NCI-H82 treated with DMSO at 0.1 percent for 48 hours (cell line): ENCODE results near the gene TAS2R42.

Source experiments
- DNase-seq: peaks from one replicate; lab custom pipeline; 2025; ENCODE audit not compliant: unreplicated experiment; lab: John Stamatoyannopoulos, UW

The TAS2R42 gene

GRCh38 chr12:11186837-11187236 is at the start of gene TAS2R42:
Gene TAS2R42, minus strand, starts transcription at chr12:11186937. Its CDS starts 0 bp downstream, at chr12:11186937.
- no peak for DNase-seq

- no peak for DNase-seq
Measured at GRCh38 chr12:11233532-11233931, 46.8 kb upstream of the TAS2R42 start.

DNA sequence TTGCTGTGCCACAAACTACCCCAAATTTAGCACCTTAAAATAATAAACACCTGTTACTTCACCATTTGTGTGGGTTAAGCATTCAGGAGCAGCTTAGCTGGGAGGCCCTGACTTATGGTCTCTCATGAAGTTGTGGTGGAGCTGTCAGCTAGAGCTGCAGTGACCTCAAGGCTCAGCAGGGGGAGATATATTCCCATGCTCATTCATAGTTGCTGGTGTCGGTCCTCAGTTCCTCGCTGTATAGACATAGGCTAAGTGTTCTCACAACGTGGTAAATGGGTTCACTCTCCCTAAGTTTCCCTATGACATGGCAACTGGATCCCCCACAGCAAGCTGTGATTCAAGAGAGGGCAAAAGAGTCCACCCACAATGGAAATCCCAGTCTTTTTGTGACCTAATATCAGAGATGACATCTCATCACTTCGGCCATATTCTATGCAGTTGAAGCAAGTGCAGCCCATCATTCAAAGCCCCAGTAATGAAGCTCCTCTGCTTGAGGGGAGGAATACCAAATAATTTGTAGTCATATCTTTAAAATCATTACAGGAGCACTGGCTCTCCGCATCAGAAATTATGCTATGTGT is 41.7 kb upstream of the TAS2R42 start:
- DNase-seq, result peak; percentile 4

- DNase-seq, result no peak
Measured at GRCh38 chr12:11227373-11227772, 40.6 kb upstream of the TAS2R42 start.

DNA sequence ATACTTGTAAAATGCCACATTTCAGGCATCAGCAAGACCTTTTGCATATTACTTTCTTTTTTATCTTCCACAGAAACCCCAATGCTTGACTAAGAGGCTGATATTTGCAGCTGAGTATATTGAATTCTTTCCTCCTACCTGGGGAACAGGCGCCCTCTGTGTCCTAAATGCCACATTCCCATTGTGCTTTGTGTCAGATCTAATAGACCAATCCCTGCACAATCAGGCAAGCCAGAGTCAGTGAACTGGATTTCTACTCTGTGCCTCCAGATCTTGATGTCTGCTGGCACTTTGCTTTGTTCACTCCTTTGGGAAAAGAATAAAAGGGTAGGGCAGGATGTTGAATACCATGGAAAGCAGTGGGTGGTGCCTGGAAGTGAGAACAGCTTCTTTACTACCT is 22.4 kb upstream of the TAS2R42 start:
- no peak for DNase-seq

DNA sequence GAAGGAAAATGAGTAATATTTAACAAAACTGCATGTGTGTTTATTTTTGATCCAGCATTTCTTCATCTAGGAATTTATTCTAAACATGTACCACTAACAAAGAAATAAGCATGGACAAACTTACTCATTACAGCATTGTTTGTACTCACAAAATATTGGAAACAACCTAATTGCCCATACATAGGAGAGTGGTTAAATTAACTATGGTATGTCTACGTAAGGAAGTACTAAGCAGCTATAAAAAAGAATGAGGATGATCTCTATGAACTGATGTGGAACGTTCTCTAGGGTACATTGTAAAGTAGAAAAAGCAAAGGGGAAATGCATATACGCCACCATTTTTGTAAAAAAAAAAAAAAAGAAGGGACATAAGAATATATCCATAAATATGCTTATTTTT is 17.4 kb upstream of the TAS2R42 start:
- no peak for DNase-seq

DNA sequence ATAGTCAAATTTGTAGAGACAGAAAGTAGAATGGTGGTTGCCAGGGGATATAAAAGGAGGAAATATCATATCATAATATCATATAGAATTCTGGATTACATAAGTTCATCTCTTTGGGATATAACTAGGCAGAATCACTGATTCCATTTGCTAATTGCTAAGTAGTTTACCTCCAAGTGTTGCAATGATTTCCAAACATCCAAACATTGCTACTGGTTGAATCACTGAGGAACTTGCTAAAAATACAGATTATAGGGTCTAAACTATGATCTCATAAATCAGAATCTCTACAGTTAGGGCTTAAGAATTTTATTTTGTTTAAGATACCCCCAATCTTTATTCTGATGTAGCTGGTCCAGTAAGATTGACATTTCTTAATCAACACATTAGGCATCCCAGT is 16.1 kb upstream of the TAS2R42 start:
- no peak for DNase-seq

- DNase-seq, result no peak
Measured at GRCh38 chr12:11183011-11183410, 3.7 kb downstream of the TAS2R42 start.

- DNase-seq, result no peak
Measured at GRCh38 chr12:11182529-11182928, 4.2 kb downstream of the TAS2R42 start.

DNA sequence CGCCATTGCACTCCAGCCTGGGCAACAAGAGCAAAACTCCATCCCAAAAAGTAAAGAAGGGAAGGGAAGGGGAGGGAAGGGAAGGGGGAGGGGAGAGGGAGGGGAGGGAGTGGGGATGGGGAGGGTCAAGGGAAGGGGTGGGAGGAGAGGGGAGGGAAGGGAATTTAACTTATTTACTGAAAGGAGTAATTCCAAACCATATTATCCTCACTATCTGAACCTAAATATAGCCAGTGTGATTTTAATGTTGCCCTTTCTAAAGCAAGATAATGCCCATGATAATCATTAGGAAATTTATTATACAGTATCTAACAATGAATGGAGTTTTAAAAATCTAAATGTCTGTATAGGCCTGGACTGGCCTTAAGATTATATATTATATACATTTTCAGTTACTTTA is 8.5 kb downstream of the TAS2R42 start:
- DNase-seq, result no peak

GRCh38 chr12:11174022-11174421 is 12.7 kb downstream of the TAS2R42 start:
- DNase-seq, result peak; percentile 77

- DNase-seq, result peak; percentile 43
Measured at GRCh38 chr12:11171969-11172675, 14.6 kb downstream of the TAS2R42 start.

DNA sequence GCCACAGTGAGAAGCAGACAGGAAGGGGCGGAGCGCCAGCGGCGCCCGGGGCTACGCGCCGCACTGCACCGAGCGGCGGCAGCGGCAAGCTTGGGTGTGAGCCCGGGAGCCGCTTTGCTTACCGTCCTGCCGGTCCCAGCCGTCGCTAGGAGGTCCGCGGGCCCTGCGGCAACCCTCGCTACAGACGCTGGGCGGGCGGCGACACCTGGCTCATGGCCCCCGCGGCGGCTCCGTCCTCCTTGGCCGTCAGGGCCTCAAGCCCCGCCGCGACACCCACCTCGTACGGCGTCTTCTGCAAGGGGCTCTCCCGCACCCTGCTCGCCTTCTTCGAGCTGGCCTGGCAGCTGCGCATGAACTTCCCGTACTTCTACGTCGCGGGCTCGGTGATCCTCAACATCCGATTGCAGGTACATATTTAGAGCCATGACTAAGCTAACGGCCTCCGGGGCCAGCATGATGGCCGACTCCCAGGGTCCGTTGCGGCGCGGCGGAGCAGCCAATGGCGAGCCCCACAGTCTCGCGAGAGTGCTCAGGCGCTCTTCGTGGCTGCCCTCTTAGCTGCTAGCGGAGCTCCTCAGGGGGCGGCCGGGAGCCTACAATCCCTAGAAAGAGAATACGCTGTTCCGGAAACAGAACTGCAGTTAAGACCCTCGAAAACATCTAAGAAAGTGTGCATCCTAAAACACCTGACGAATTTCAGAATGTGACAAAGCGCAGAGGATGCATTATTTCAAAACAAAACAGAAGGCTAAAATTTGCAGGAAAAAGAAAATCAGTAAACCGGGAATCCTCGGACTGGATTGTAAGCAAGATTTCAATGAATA is 15.4 kb downstream of the TAS2R42 start, which contains the start of gene SMIM10L1:
TSS of gene SMIM10L1 (plus strand) at position 50 of the 824 bp plus-strand sequence. CDS start at position 213, 163 bp downstream.
- DNase-seq, result peak; percentile 81

DNA sequence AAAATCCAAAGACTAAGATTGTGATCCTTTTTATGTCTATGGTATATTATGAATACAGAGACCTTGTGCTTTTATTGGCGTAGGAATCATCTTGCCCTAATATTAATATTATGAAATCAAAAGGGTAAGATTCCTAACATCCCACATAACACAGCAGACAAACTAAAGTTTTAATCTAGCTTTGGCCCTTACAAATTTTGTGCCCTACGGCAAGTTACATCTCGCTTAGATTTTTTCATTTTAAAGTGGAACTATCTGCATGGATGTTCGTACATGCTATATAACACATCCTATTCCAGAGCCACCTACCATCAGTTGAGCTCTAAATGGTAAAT is 16.0 kb downstream of the TAS2R42 start:
- no peak for DNase-seq

- no peak for DNase-seq
Measured at GRCh38 chr12:11166300-11166699, 20.4 kb downstream of the TAS2R42 start.

DNA sequence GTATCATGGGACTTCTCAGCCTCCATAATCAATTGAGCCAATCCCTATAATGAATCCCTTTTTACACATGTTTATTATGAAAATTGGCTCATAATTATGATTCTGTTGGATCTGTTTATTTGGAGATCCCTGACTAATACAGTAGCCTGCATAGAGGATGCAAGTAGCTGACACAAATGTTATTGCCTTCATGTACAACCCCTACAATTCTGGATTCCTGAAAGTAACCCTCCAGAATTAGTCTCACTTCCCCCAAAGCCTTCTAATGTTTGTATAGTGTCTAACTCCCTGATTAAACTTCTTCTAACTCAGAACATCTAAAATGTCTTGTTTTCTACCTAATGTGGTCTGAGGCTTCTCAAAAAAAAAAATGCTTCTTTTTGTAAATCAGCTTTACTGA is 22.4 kb downstream of the TAS2R42 start:
- no peak for DNase-seq

- no peak for DNase-seq
Measured at GRCh38 chr12:11162502-11162901, 24.2 kb downstream of the TAS2R42 start.

DNA sequence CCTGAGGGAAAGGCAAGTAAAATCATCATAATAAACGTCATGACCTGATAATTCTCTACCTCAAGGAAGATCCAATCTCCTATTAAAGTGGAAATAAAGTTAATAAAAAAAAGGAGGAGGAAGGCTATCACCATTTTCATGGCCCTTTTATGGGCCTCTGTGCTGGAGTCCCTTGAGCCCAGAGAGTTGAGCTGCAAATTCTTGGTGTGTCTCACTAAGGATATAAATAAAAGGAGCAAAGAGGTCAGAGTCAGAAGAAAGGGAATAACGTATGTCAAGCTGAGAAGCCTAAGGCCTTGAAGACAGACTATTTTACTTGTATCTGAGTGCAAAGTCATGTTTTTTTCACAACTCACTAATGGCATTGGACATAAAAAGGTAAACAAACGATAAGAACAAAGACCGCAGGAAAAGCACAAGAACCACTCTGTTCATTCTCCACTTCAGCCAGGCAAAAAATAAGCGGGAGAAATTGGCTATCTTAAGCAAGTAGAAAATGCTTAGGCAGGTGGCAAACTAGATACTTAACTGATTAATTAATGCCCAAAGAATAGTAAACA is 27.8 kb downstream of the TAS2R42 start:
- no peak for DNase-seq

- no peak for DNase-seq
Measured at GRCh38 chr12:11154400-11154925, 32.3 kb downstream of the TAS2R42 start.

DNA sequence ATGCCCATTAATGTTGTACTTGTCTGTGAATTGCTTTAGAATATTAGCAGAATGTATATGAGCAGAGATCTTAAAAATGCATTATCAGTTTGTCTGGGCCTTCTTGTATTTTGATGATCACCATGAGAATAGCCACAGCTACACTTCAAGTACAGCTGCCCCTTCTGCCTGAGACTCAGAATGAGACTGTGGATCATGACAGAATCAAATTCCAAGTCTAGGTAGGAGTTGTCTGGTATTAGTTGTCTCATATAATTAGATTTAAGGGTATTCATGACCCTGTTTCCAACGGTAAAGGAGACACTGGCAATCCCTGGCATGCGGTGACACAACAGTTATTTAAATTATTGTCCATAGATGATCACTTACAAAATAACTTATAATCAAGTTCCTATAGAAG is 34.0 kb downstream of the TAS2R42 start:
- no peak for DNase-seq

GRCh38 chr12:11150832-11151231 is 35.9 kb downstream of the TAS2R42 start:
- DNase-seq, result no peak
